GM18868 (cell line): ENCODE data around the gene ZFP36L1.
A peak's percentile ranks its signal among the peaks of the same experiment; 100 is the strongest.

Experiments used
- ATAC-seq: cut with Tn5 transposase; IDR thresholded peaks from one replicate; pipeline ENCODE4 v1.9.1; 2021; ENCODE audit warnings: mild to moderate bottlenecking, moderate library complexity; ENCODE audit not compliant: unreplicated experiment

The ZFP36L1 gene

GRCh38 chr14:68744613-68745012, 48.3 kb downstream of the ZFP36L1 start:
- no peak for ATAC-seq

GRCh38 chr14:68741839-68742470, 50.9 kb downstream of the ZFP36L1 start:
- ATAC-seq: peak; percentile 93

GRCh38 chr14:68741477-68741791, 51.4 kb downstream of the ZFP36L1 start:
- no peak for ATAC-seq

DNA sequence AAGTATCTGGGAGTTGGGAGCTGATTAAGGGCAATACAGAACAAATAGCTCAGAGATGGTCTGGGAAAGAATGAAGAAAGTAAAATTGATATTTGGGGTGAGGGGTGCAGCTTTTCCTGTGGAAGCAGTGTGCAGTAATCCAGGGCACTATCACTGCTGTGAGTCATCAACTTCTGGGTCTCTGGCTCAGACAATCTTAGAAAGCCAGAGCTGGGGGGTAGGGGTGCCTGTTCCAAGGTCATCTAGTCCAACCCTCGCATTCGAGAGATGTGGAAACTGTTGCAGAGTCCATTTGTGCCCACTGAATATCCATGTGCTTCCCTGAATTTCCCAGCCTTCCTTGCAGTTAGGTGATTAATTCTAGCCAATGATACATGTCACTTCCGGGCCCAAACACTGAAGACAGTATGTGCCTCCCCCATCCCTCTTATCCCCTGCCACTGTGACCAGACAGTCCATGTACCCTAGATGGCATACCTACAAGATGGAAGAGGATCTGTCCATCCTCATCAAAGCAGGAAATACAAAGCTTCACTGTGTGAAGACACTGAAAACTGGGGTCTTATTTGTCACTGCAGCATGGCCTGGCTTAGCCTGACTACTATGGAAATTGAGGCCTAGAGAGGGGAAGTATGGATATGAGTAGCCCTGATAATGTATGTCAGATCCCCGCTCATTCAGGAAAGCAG, 51.9 kb downstream of the ZFP36L1 start:
- no peak for ATAC-seq

- no peak for ATAC-seq
These were observed 53.2 kb downstream of the ZFP36L1 start for GRCh38 chr14:68739701-68740100.

GRCh38 chr14:68738559-68738958, 54.3 kb downstream of the ZFP36L1 start:
- no peak for ATAC-seq
